Activated CD8-positive, alpha-beta memory T cell treated with anti-CD3 and anti-CD28 coated beads for 36 hours (primary cell): ENCODE results near the gene NEMP2. TPM values are rescaled to one million over a fixed set of nuclear protein-coding genes. Genes with fewer than 3 reads are reported as not detected.

Experiments
- CTCF ChIA-PET: fragments of 350-600 bp; sonication (Branson Sonifier 250); formaldehyde crosslinking; loops from one replicate; lab custom pipeline; 2021; ENCODE audit warnings: antibody characterized with exemption; lab: Charles Lee
- POLR2A ChIA-PET: fragments of 350-600 bp; sonication (Branson Sonifier 250); formaldehyde crosslinking; loops from one replicate; lab custom pipeline; 2021; ENCODE audit warnings: antibody characterized with exemption; lab: Charles Lee
- total RNA-seq, 2 experiments: library from RNA; stranded (reverse); gene quantifications; one replicate each; pipeline ENCODE4 v1.2.3, GENCODE V29; 2021

Gene NEMP2
- total RNA-seq, 2 experiments from 2014 or later: 15.1 to 16.0 TPM

- CTCF ChIA-PET: interaction anchor here (1.6 kb wide), 1 partner anchor 13 kb away, joined by 4 read pairs; no protein-coding TSS in a partner anchor
- POLR2A ChIA-PET: no interaction called here
These were observed 28.6 kb upstream of the NEMP2 start for GRCh38 chr2:190563109-190563508.

DNA sequence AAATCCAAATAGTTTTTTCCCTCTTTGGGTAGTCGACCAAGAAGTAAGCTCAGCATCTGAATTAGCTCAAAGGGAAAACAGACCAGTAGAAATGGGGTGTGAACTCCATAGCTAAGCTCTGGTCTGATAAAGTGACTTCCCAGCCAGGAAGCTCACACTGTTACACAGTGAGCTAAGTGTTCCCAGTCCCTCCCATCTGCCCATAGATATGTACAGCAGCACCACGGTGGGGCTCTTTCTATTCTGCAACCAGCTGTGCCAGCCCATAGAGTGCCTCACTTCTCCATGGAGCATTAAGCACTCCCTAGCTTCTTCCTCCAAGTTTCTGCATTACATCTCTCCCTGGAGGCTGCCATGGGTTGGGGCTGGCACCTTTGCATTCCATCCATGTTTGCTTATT, 27.6 kb upstream of the NEMP2 start:
- ChIA-PET POLR2A (no interaction called here), CTCF (interaction anchor here (1.6 kb wide), 1 partner anchor 12 kb away, joined by 4 read pairs; no protein-coding TSS in a partner anchor)

DNA sequence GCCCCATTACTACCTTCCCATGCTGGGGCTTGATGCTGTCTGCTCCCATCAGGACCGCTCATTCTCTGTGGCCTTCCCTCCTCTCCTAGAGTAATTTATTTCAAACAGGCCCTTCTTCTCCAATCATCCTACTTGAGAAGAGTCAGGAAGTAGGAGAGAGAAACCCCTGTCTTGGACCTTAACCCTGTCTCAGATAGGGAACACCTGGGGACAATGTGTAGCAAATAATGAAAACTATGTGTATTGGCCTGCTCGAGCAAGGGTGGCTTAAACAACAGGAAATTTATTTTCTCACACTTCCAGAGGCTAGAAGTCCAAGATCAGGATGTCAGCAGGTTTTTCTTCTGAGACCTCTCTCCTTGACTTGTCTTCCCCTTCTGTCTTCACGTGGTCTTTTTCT, 26.6 kb upstream of the NEMP2 start:
- POLR2A ChIA-PET: no interaction called here
- CTCF ChIA-PET: no interaction called here

DNA sequence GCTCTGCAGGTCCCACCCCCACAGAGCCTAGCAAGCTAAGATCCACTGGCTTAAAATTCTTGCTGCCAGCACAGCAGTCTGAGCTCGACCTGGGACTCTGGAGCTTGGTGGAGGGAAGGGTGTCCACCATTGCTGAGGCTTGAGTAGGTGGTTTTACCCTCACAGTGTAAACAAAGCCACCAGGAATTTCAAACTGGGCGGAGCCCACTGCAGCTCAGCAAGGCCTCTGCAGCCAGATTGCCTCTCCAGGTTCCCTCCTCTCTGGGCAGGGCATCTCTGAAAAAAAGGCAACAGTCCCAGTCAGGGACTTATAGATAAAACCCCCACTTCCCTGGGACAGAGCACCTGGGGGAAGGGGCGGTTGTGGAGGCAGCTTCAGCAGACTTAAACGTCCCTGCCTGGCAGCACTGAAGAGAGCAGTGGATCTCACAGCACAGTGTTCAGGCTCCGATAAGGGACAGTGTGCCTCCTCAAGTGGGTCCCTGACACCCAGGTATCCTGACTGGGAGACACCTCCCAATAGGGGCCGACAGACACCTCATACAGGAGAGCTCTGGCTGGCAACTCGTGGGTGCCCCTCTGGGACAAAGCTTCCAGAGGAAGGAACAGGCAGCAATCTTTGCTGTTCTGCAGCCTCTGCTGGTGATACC, 20.0 kb upstream of the NEMP2 start:
- POLR2A ChIA-PET: no interaction called here
- CTCF ChIA-PET: no interaction called here

DNA sequence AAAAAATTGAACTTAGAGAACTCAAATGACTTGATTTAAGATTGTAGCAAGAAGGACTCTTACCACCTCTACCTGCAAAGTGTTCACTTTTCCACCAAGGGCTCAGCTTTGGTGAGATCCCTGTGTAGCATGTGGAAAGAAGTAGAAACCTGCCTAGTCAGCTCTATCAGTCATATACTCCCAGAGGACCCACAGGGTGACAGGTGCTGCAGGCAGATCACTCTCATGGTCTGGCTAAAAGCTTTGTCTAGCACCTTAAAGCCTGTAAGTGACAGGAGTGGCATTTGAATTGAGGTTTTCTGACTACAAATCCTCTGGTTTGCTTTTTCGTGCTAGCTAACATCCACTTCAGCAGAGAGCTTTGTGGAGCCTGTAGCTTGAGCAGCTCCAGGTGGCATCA, 18.7 kb upstream of the NEMP2 start:
- ChIA-PET CTCF (no interaction called here), POLR2A (no interaction called here)

GRCh38 chr2:190551928-190552327, 17.4 kb upstream of the NEMP2 start:
- ChIA-PET CTCF (no interaction called here), POLR2A (no interaction called here)

DNA sequence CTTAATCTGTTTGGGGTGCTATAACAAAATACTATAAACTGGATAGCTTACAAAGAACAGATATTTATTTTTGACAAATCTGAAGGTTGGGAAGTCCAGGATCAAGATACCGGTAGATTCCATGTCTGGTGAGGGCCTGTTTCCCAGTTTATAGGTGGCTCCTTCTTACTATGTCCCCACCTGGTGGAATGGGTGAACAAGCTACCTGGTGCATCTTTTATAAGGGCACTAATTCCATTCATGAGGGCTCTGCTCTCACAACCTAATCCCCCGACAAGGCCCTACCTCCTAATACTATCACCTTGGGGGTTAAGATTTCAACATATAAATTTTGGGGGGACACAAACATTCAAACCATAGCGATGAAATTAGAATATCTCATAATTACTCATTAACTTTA, 15.6 kb upstream of the NEMP2 start:
- CTCF ChIA-PET: interaction anchor here (1.8 kb wide), 1 partner anchor 12 kb away, joined by 4 read pairs; no protein-coding TSS in a partner anchor

GRCh38 chr2:190547886-190548285, 13.4 kb upstream of the NEMP2 start:
- ChIA-PET POLR2A (no interaction called here), CTCF (no interaction called here)

More for the DNA sequence above, 15.6 kb upstream of the NEMP2 start:
- POLR2A ChIA-PET: no interaction called here

GRCh38 chr2:190546734-190547133, 12.2 kb upstream of the NEMP2 start:
- POLR2A ChIA-PET: no interaction called here
- CTCF ChIA-PET: no interaction called here

- CTCF ChIA-PET: no interaction called here
- POLR2A ChIA-PET: no interaction called here
These were observed 11.2 kb upstream of the NEMP2 start for GRCh38 chr2:190545555-190546385.

- CTCF ChIA-PET: no interaction called here
- POLR2A ChIA-PET: no interaction called here
These were observed 10.6 kb upstream of the NEMP2 start for GRCh38 chr2:190545093-190545492.

DNA sequence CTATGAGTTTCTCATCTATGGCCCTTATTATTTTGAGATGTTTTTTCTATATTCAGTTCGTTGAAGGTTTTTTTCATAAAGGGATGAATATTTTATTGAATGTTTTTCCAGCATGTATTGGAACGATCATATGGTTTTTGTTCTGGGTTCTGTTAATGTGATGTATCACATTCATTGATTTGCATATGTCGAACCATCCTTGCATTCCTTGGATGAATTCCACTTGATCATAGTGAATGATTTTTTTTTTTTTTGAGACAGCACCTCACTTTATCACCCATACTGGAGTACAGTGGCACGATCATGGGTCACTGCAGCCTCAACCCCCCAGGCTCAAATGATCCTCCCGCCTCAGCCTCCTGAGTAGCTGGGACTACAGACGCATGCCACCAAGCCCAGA, 5.5 kb upstream of the NEMP2 start:
- ChIA-PET CTCF (no interaction called here), POLR2A (no interaction called here)

GRCh38 chr2:190538201-190538600, 3.7 kb upstream of the NEMP2 start:
- POLR2A ChIA-PET: no interaction called here
- CTCF ChIA-PET: no interaction called here

GRCh38 chr2:190537765-190538164, 3.2 kb upstream of the NEMP2 start:
- CTCF ChIA-PET: no interaction called here
- POLR2A ChIA-PET: no interaction called here

DNA sequence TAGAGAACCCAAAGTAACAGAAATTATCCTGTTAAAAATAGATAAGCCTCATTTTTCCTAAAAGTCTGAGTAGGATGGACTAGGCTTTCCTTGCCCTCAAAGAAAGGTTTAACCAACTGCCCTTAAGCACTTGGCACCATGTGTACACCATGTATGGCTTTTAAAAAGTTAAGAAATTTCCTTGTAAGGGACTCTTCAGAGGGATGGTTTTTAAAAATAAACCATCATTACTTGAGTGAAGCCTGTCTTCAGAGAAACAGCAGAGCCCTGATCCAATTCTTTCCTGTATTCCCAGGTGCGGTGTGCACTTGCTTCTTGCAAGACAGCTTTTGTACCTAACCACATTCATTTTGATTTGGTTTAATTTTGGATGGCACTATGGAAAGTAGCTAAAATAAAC, 1.1 kb upstream of the NEMP2 start:
- ChIA-PET POLR2A (no interaction called here), CTCF (no interaction called here)

GRCh38 chr2:190535121-190535439, 558 bp upstream of the NEMP2 start:
- CTCF ChIA-PET: interaction anchor here (2.3 kb wide), 1 partner anchor 128 kb away, joined by 6 read pairs; no protein-coding TSS in a partner anchor
- POLR2A ChIA-PET: interaction anchor here (1.8 to 2.5 kb wide), 2 partner anchors 116 to 143 kb away, joined by 6 to 7 read pairs; no protein-coding TSS in a partner anchor

- ChIA-PET CTCF (interaction anchor here (0.9 to 2.3 kb wide), 3 partner anchors 127 to 191 kb away, joined by 3 to 6 read pairs (median 3); partner anchors contain the start of gene INPP1), POLR2A (interaction anchor here (0.7 to 2.5 kb wide), 6 partner anchors 14 to 225 kb away, joined by 3 to 7 read pairs (median 4); no protein-coding TSS in a partner anchor)
These were observed 583 bp downstream of the NEMP2 start for GRCh38 chr2:190533968-190534309.

- CTCF ChIA-PET: interaction anchor here (0.9 to 2.3 kb wide), 3 partner anchors 126 to 190 kb away, joined by 3 to 6 read pairs (median 3); partner anchors contain the start of gene INPP1
- POLR2A ChIA-PET: interaction anchor here (0.6 to 2.5 kb wide), 10 partner anchors 9 to 938 kb away, joined by 3 to 7 read pairs (median 4); no protein-coding TSS in a partner anchor
These were observed 1.2 kb downstream of the NEMP2 start for GRCh38 chr2:190533175-190533967.

DNA sequence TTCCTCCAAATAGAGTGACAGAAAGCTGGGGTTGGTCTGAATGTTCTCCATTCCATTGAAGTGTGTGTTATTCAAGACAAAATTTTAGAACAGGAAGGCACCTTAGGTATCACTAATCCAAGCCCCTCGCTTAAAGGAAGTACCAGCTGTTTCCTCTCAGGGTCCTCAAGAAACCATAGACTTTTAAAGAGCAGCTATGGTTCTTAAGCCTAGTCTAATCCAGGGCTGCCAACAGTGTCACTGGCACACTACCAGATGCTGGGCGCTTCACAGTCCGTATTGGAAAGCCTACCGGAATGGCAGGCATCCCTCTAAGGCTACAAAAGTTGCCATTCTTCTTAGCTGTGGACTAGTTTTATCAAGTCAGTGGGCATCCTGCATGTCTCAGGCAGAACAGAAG, 1.9 kb downstream of the NEMP2 start:
- POLR2A ChIA-PET: interaction anchor here (1.1 to 2.5 kb wide), 2 partner anchors 118 to 122 kb away, joined by 6 read pairs; no protein-coding TSS in a partner anchor
- CTCF ChIA-PET: interaction anchor here (0.6 to 2.3 kb wide), 2 partner anchors 126 to 790 kb away, joined by 4 to 6 read pairs; no protein-coding TSS in a partner anchor
